Jurkat, Clone E6-1 (cell line): ENCODE measurements around the gene TRABD2B.

Source experiments
- DNase-seq: peaks from one replicate; pipeline ENCODE4 v3.0.0-alpha.2; 2011; ENCODE audit warnings: low read depth, low spot score
- H3K4me3 ChIP-seq: 2 replicates; pipeline ENCODE4 v1.5.1; 2011; ENCODE audit warnings: mild to moderate bottlenecking, low read length, control low read depth, moderate library complexity

TRABD2B gene

GRCh38 chr1:47778280-47778679 is 218.9 kb downstream of the TRABD2B start:
- no peak overlapping the region for H3K4me3 ChIP-seq

DNA sequence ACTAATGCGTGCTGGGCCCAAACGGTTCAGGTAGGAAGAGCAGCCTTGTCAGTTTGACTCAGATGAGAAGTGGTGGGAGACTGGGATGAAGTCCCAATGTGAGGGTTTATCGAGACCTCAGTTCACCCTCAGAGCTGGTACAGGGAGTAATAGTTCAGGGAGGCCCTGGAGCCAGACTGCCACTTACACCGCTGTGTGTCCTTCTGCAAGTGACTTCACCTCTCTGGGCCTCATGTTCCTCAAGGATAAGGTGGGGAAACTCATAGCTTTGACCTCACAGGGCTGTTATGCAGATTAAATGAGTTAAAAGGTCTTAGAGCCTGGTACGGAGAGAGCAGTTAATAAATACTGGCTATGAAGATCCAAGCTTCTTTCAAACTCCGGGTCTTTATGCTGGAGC is 219.9 kb downstream of the TRABD2B start:
- H3K4me3 ChIP-seq: no peak overlapping the region
- DNase-seq: no peak

More at GRCh38 chr1:47778280-47778679, 218.9 kb downstream of the TRABD2B start:
- no peak for DNase-seq

DNA sequence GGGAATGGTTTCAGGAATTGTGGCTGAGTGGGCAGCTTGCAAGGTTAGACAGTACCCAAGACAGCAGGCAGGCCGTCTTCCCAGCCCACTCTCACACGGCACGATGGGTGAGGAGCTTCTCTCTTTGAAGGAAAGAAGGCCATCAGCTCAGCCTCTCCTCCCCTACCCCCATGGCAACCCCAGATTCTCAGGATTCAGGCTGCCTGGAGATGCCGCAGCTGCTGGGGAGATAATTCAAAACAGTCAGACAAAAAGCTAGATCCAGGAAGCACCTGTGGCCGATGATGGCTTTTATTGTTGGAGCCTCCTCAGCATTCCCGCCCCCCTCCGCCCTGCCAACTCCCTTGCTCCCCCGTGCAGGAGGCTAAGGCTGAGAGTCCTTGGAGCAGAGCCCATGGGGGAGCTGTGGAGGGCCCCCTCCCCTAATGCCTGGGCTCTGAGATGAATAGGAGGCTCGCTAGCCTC is 220.5 kb downstream of the TRABD2B start:
- no peak for DNase-seq
- H3K4me3 ChIP-seq: no peak overlapping the region

GRCh38 chr1:47774986-47775834 is 222.0 kb downstream of the TRABD2B start:
- DNase-seq: no peak
- no peak overlapping the region for H3K4me3 ChIP-seq

DNA sequence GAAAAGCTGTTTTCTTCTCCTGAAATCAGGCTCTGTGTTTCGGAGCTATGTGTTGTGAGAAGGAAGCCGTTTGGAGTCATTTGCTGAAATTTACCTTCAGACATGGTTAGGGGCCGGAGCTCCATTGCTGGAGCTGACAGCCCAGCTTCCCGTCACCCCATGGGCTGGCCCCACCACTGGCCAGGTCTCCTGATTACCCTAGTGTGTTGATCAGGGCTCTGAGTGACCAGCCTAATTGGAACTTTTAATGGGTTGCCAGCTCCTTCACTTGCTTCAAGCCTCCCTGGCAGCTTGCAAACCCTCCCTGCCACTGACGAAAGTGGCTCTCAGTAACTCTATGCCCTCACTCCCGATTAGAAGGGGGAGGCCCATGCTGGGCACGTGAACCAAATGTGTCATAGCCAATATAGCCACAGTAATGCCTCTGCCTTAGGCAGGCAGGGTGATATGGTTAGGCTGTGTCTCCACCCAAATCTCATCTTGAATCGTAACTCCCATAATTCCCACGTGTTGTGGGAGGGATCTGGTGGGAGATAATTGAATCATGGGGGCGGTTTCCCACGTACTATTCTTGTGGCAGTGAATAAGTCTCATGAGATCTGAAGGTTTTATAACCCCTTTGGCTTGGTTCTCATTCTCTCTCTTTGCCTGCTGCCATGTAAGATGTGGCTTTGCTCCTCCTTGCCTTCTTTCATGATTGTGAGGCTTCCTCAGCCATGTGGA is 224.1 kb downstream of the TRABD2B start:
- DNase-seq: no peak
- H3K4me3 ChIP-seq: no peak overlapping the region

- DNase-seq: no peak
- H3K4me3 ChIP-seq: no peak overlapping the region
These were observed 224.9 kb downstream of the TRABD2B start for GRCh38 chr1:47772281-47772680.

- H3K4me3 ChIP-seq: no peak overlapping the region
- no peak for DNase-seq
These were observed 225.4 kb downstream of the TRABD2B start for GRCh38 chr1:47771751-47772150.

- H3K4me3 ChIP-seq: no peak overlapping the region
- no peak for DNase-seq
These were observed 227.2 kb downstream of the TRABD2B start for GRCh38 chr1:47769983-47770382.

DNA sequence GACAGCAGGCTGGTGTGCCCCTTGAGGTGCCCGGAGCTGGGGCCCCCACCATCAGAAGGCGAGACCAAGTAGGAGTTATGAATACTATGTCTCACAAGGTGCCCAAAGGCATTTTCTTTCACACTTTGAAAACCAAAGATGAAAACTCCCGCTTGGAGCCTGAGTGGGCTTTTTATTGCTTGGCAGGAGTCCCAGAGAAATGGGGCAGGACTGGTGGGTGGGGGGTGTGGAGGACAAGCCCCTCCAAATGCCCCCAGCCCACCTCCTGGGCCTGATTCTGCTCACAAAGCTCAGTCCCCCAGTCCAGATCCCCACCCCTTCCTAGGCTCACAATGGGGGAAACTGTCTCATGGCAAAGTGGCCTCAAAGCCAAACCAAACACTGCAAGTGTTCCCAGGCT is 227.9 kb downstream of the TRABD2B start:
- no peak overlapping the region for H3K4me3 ChIP-seq
- no peak for DNase-seq

- H3K4me3 ChIP-seq: no peak overlapping the region
- no peak for DNase-seq
These were observed 229.5 kb downstream of the TRABD2B start for GRCh38 chr1:47767741-47768100.

DNA sequence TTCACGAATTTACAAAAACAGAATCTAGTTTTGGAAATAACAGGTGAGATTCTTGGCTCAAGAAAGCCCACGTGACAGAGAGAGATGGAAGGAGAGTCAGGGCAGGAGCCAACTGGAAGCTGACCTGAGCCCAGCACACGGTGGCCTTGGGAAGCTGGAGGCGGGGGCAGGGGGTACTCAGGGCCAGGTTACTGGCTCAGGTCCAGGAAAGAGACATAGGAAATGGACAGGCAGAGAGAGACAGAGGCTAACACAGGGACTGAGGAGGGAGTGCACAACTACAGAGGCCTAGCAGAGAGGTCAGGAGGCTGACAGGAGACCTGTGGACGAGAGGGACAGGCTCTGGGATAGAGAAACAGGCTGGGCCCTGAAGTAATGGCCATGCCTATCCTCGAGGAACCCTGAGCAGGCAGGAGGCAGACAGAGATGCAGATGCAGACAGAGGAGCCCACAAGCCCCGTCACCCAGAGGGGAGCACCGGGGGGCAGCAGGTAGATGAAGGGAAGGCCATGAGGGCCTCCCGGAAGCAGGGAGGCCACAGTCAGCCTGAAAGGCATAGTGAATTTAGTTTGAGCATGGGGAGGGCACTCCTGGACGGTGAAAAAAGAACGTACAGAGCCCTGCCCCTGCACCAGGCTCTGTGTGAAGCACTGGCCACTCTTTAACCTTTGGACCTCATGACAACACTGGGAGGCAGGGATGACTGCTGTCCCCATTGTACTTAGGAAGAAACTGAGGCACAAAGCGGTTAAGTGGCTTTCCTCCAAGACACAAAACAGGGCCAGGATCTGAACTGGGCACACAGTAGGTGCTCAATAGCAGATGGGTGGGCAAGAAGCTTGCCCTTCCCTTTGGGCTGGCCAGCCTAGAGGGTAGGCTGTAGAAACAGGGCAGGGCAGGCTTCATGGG is 230.1 kb downstream of the TRABD2B start:
- no peak for DNase-seq
- H3K4me3 ChIP-seq: no peak overlapping the region

DNA sequence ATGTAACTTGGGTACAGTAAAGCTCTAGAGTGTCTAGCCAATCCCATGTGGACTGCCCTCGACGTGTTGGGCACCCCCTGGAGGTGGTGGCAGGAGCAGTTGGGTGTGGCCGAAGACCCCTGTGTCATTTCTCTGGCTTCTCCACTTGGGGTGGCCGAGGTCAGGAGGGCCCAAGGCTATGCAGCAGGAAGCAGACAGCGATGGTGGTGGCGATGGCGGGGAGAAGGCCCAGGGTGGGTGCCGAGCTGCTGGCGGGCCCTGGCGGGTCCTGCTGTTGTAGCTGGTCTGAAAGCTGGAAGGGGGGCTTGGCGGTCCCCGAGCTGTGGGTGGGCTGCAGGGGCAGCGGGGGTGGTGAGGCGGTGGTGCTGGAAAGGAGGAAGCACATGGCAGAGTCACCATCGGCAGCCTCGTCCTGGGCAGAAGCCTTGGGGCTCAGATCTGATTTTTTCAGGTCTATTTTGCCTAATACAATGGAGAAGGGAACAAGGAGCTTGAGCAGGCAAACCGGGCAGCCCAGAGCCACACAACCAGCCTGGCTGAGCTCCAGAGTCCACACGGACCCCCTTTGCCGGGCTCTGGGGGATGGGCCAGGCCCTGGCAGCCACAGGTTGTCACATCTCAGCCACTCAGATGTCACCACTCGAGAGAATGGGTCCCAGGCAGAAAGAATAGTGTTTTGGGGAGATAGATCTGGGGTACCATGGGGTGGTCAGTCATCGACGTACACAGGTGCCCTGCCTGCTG is 231.3 kb downstream of the TRABD2B start:
- no peak overlapping the region for H3K4me3 ChIP-seq
- DNase-seq: no peak

- no peak overlapping the region for H3K4me3 ChIP-seq
- no peak for DNase-seq
These were observed 231.9 kb downstream of the TRABD2B start for GRCh38 chr1:47765236-47765635.

DNA sequence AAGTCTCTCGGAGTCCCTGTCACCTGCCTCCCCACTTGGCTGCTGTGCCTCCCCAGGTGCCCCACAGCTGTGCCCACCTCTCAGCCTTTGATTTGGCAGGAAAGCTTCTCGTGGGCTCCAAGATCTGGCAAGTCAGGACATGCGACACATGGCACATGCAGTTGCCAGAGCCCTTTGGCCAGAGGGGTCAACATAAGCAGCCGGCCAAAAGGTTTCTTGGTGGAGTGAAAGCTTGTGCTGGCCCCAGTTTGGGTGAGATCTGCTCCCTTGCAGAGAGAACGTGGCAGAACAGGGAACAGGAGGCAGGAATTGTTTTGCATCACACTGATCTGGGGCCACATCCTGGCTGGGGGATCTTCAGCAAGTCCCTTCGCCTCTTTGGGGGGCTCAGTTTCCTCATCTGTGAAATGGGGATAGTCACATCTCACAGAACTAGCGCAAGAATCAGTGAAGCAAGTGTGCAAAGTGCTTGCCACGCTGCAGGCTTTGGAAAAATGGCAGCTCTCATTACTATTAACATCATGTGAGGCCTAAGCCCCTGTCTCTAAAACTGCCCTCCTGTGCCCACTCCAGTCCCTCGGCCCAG is 232.6 kb downstream of the TRABD2B start:
- no peak overlapping the region for H3K4me3 ChIP-seq
- DNase-seq: no peak

DNA sequence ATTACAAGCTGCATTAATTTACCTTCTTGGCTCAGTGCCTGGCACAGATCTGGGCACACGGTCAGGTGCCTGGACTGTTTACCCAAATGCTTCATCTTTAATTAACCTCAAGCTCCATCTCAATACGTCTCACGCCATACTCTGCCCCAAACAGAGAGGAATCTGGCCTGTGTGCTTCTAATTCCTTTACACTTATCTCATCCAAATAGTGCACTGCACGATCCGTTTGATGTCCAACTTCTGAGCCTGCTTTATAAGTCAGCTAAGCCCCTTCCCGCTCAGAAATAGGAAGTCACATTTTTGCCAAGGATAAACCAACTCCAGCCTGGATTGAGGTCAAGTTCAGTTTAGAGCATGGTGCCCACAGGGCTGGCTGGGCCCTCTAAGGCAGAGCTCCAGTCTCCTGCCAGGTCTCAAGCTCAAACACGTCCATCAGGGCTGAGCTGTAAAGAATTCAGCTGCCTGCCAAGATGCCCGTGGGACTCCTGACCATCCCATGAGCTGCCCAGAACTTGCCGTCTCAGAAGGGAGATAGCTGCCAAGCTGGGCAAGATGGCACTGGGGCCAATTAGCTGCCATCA is 233.5 kb downstream of the TRABD2B start:
- no peak for DNase-seq
- no peak overlapping the region for H3K4me3 ChIP-seq

- no peak for DNase-seq
- no peak overlapping the region for H3K4me3 ChIP-seq
These were observed 235.2 kb downstream of the TRABD2B start for GRCh38 chr1:47761974-47762373.

DNA sequence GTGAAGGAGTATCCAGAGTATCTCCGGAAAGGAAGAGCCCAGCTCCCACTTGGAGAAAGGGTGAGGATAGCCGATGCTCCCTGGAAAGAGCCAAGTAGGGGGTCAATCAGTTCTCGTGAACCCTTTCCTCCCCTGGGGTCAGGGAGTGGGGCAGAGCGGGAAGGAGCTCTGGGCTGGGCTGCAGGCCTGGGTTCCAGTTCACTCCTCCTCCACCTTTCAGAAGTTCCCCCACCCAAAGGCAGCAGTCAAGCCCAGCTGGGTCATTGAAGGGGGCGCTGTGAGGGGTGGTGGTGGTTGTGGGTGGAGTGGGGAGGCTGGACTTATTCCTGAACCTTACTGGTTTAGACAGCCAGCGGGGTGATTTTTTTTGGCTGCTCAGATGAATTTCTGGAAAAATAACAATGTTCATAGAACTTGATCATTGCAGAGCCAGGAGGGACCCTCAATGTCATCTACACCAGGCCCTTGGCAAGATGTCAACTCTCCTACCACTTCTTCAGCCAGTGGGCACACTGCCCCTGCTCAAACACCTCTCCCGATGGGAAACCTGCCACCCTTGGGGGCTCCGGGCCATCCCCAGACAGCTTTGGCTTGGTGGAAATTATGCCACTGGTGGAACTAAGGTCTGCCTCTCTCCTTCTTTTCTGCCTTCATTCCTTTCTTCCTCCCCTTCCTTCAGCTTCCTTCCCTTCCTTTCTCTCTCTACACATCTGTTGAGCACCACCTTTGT is 235.8 kb downstream of the TRABD2B start:
- H3K4me3 ChIP-seq: no peak overlapping the region
- no peak for DNase-seq
